Urinary bladder (tissue), 4 donors: ENCODE data around the gene KCND3. TPM values are rescaled to one million over a fixed set of nuclear protein-coding genes. Genes with fewer than 3 reads are reported as not detected.

Source experiments
- DNase-seq: peaks from one replicate; pipeline ENCODE4 v3.0.0-alpha.2; 2015; ENCODE audit errors: extremely low spot score
- H3K27ac ChIP-seq: one replicate; pipeline ENCODE4 v1.5.1; 2013; ENCODE audit warnings: low read depth, mild to moderate bottlenecking, moderate library complexity
- H3K36me3 ChIP-seq: one replicate; pipeline ENCODE4 v1.6.1; 2013; ENCODE audit warnings: mild to moderate bottlenecking, moderate library complexity; ENCODE audit not compliant: insufficient read depth
- H3K4me1 ChIP-seq: one replicate; pipeline ENCODE4 v1.6.1; 2013; ENCODE audit warnings: mild to moderate bottlenecking, moderate library complexity; ENCODE audit not compliant: insufficient read depth
- H3K4me3 ChIP-seq: one replicate; pipeline ENCODE4 v1.5.1; 2013; ENCODE audit warnings: low read depth, low read length
- WGBS: extraction: QIAGEN DNeasy Blood & Tissue Kit; methylation state at CpG from one replicate; pipeline ENCODE4 v1.1.7; 2013; 5-methylcytosine and 5-hydroxymethylcytosine counted together
- polyA plus RNA-seq: library from polyadenylated mRNA; stranded (reverse); fragments of 200-250 nt; gene quantifications from one replicate; pipeline ENCODE4 v1.2.3, GENCODE V29; 2013
- total RNA-seq: library from RNA; depleted of rRNA; stranded (reverse); fragments of >200 nt; gene quantifications from one replicate; pipeline ENCODE4 v1.2.3, GENCODE V29; 2014
- donor health status: healthy with polysubstance abuse.
- donor health status: healthy.

The KCND3 gene
- total and polyA plus RNA-seq, 2 donors: 5.4 to 10.0 TPM

GRCh38 chr1:111739194-111739924 lies 250.1 kb downstream of the KCND3 start, which contains the start of gene INKA2:
Gene INKA2 (minus strand): TSS chr1:111739395. CDS start chr1:111739242, 153 bp downstream.
- peak within 1 kb of the TSS; percentile 51 for H3K4me3 ChIP-seq
- no peaks in the 10 kb centered on the region for H3K4me1 ChIP-seq
- no peaks in the 10 kb centered on the region for H3K36me3 ChIP-seq
- under 1% methylated on average over 59 of the region's 59 CpGs for WGBS
- peak within 1 kb of the TSS; percentile 76 for H3K27ac ChIP-seq
- no peak for DNase-seq

GRCh38 chr1:111738436-111739193 lies 250.9 kb downstream of the KCND3 start:
- no peak for DNase-seq
- Histone ChIP-seq H3K4me3 (peak overlapping the region; percentile 51), H3K36me3 (no peaks in the 10 kb centered on the region), H3K4me1 (no peaks in the 10 kb centered on the region), H3K27ac (peak overlapping the region; percentile 76)
- WGBS: under 1% methylated on average over 61 of the region's 61 CpGs

GRCh38 chr1:111738133-111738435 lies 251.4 kb downstream of the KCND3 start:
- H3K27ac ChIP-seq: no peak overlapping the region
- no peak for DNase-seq
- no peaks in the 10 kb centered on the region for H3K36me3 ChIP-seq
- H3K4me3 ChIP-seq: peak overlapping the region; percentile 51
- no peaks in the 10 kb centered on the region for H3K4me1 ChIP-seq
- 12% methylated on average over 9 of the region's 9 CpGs for WGBS

- no peaks in the 10 kb centered on the region for H3K4me1 ChIP-seq
- H3K36me3 ChIP-seq: no peaks in the 10 kb centered on the region
- no peak for DNase-seq
- no peak overlapping the region for H3K27ac ChIP-seq
- H3K4me3 ChIP-seq: peak overlapping the region; percentile 51
- 44% methylated on average over 8 of the region's 8 CpGs for WGBS
Measured at GRCh38 chr1:111737216-111738132, 252.0 kb downstream of the KCND3 start.

GRCh38 chr1:111736548-111737215 lies 252.8 kb downstream of the KCND3 start:
- Histone ChIP-seq H3K36me3 (no peaks in the 10 kb centered on the region), H3K4me1 (no peaks in the 10 kb centered on the region), H3K27ac (no peak overlapping the region), H3K4me3 (no peak overlapping the region)
- DNase-seq: no peak
- WGBS: 48% methylated on average over 4 of the region's 4 CpGs

- H3K4me1 ChIP-seq: no peaks in the 10 kb centered on the region
- DNase-seq: no peak
Measured at GRCh38 chr1:111735858-111736544, 253.5 kb downstream of the KCND3 start.

GRCh38 chr1:111735321-111735720 lies 254.1 kb downstream of the KCND3 start:
- Histone ChIP-seq H3K27ac (no peak overlapping the region), H3K36me3 (no peaks in the 10 kb centered on the region), H3K4me3 (no peak overlapping the region), H3K4me1 (no peaks in the 10 kb centered on the region)
- no peak for DNase-seq
- 86% methylated on average over 4 of the region's 4 CpGs for WGBS

More at GRCh38 chr1:111735858-111736544, 253.5 kb downstream of the KCND3 start:
- 68% methylated on average over 8 of the region's 8 CpGs for WGBS
- Histone ChIP-seq H3K36me3 (no peaks in the 10 kb centered on the region), H3K27ac (no peak overlapping the region), H3K4me3 (no peak overlapping the region)

GRCh38 chr1:111734856-111735255 lies 254.6 kb downstream of the KCND3 start:
- Histone ChIP-seq H3K4me1 (no peaks in the 10 kb centered on the region), H3K27ac (no peak overlapping the region), H3K36me3 (no peaks in the 10 kb centered on the region), H3K4me3 (no peak overlapping the region)
- 85% methylated on average over 3 of the region's 3 CpGs for WGBS
- DNase-seq: no peak

GRCh38 chr1:111734426-111734825 lies 255.0 kb downstream of the KCND3 start:
- Histone ChIP-seq H3K4me1 (no peaks in the 10 kb centered on the region), H3K36me3 (no peaks in the 10 kb centered on the region), H3K4me3 (no peak overlapping the region), H3K27ac (no peak overlapping the region)
- no peak for DNase-seq
- WGBS: 81% methylated on average over 3 of the region's 3 CpGs

- H3K4me3 ChIP-seq: no peak overlapping the region
- no peak overlapping the region for H3K27ac ChIP-seq
- no peaks in the 10 kb centered on the region for H3K36me3 ChIP-seq
- DNase-seq: no peak
- H3K4me1 ChIP-seq: no peaks in the 10 kb centered on the region
- 72% methylated on average over 5 of the region's 5 CpGs for WGBS
Measured at GRCh38 chr1:111733992-111734341, 255.5 kb downstream of the KCND3 start.

- H3K4me1 ChIP-seq: no peaks in the 10 kb centered on the region
- no peak overlapping the region for H3K27ac ChIP-seq
- 54% methylated on average over 9 of the region's 9 CpGs for WGBS
- no peak for DNase-seq
- no peaks in the 10 kb centered on the region for H3K36me3 ChIP-seq
- no peak overlapping the region for H3K4me3 ChIP-seq
Measured at GRCh38 chr1:111733183-111733991, 256.1 kb downstream of the KCND3 start.

- H3K36me3 ChIP-seq: no peaks in the 10 kb centered on the region
- H3K27ac ChIP-seq: no peak overlapping the region
- DNase-seq: no peak
- 84% methylated on average over 7 of the region's 7 CpGs for WGBS
- H3K4me3 ChIP-seq: no peak overlapping the region
- H3K4me1 ChIP-seq: no peaks in the 10 kb centered on the region
Measured at GRCh38 chr1:111732718-111733117, 256.8 kb downstream of the KCND3 start.
